ENCODE data around the gene GNPTAB.
"Not testable (repeated sequence)": the region's sequence is repeated elsewhere in the genome, so short reads cannot be mapped to it uniquely, and the experiment has no call there.

The GNPTAB gene

DNA sequence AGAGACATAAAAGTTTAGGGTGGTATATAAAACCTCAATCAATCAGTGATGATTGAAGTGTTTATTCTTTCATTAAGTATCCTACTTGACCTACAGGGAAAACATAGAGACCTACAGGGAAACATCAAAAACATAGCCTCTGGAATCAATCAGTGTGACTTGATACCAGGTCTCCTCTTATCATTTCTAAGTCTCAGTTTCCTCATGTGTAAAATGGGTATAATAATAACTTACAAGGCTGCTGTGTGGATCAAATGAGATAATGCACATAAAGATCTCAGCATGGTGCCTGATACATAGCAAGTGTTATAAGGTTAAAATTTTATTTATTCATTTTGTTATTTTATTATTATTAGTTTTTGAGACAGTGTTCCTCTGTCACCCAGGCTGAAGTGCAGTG, 22.2 kb upstream of the GNPTAB start:
- DNase-seq (ENCODE audit: low spot score) = no peak

- DNase-seq (ENCODE audit: low spot score) = no peak
Measured at GRCh38 chr12:101850199-101850598, 19.4 kb upstream of the GNPTAB start.

GRCh38 chr12:101847325-101847724, 16.6 kb upstream of the GNPTAB start:
- DNase-seq (ENCODE audit: low spot score) = no peak

GRCh38 chr12:101845137-101845711, 14.5 kb upstream of the GNPTAB start:
- no peak for DNase-seq (ENCODE audit: low spot score)

DNA sequence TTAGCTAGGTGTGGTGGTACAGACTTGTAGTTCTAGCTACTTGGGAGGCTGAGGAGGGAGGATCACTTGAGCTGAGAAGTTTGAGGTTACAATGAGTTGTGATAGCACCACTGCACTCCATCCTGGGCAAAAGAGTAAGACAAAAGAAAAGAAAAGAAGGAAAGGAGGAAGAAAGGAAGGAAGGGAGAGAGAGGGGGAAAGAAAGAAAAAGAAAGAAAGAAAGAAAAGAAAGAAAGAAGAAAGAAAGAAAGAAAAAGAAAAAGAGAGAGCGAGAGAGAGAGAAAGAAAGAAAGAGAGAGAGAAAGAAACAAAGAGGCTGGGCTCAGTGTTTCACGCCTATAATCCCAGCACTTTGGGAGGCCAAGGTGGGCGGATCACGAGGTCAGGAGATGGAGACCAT, 10.3 kb upstream of the GNPTAB start:
- no peak for DNase-seq (ENCODE audit: low spot score)

DNA sequence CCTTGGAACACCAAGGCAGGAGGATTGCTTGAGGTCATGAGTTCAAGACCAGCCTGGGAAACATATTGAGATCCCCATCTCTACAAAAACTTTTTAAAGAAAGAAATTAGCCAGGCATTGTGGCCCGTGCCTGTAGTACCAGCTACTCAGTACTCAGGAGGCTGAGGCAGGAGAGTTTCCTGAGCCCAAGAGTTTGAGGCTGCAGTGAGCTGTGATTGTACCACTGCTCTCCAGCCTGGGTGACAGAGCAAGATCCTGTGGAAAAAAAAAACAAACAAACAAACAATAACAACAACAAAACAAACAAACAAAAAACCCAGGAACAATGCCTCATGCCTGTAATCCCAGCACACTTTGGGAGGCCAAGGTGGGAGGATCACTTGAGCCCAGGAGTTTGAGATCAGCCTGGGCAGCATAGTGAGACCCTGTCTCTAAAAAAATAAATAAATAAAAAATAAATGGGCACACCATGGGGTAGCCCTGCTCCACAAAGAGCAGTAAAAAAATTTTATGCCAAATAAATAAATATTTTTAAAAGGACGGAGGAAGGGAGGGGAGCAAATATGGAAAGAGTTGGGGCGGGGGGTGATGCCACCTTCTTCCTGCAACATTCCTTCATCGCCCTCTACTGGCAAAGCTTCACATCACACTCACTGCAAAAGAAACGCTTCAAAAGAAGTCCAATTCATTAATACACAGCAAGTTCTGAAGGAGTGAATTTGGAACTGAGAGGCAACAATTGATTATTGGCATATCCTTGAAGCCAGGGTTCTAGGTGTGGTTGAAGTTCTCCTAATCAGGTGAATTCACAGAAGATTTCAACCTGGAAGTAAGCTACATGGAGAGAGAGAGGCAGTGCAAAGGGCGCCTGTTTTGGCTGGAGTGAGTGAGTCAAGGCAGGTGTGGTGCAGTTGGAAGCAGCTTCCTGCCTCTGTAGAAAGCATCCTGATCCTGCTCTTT, 8.8 kb upstream of the GNPTAB start:
- peak; percentile 83 for DNase-seq (ENCODE audit: low spot score)

- peak; percentile 20 for DNase-seq (ENCODE audit: low spot score)
Measured at GRCh38 chr12:101838628-101839323, 8.0 kb upstream of the GNPTAB start.

DNA sequence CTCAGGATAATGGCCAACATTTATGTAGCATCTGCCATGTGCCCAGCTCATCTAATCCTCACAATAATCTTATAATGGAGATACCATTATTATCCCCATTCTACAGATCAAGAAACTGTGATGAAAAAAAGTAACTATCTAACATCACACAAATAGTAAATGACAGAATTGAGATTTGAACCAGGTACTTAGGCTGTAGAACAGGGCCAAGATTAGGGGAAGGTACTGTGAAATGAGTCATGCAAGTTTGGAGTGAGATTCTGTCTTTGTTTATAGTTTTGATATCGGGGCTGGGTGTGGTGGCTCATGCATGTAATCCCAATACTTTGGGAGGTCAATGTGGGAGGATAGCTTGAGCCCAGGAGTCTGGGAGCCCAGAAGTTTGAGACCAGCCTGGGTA, 1.3 kb upstream of the GNPTAB start:
- no peak for DNase-seq (ENCODE audit: low spot score)

- DNase-seq (ENCODE audit: low spot score) = no peak
Measured at GRCh38 chr12:101829639-101830366, 956 bp downstream of the GNPTAB start.

DNA sequence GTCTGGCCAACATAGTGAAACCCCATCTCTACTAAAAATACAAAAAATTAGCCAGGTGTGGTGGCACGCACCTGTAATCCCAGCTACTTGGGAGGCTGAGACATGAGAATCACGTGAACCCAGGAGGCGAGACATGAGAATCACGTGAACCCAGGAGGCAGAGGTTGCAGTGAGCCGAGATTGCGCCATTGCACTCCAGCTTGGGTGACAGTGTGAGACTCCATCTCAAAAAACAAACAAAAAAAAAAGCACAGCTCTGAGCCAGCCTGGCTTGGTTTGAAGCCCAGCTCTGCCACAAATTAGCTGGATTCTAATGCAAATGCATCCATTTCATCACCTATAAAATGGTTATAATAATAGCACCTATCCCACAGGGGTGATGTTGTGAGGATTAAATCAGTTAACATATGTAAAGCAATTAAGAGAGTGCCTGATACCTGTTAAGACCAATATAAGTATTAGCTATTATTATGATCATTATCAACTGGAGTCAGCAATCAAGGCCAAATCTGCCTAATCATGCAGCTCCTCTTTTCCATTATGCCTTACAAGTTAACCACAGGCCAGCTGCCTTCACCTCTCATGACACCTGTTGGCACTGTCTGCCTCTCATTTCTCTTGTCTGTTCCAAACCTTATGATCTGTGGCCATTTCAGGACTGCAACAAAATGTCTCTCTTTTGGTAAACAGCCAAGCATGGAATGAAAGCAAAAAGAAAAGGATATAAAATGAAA, 2.1 kb downstream of the GNPTAB start:
- no peak for DNase-seq (ENCODE audit: low spot score)

DNA sequence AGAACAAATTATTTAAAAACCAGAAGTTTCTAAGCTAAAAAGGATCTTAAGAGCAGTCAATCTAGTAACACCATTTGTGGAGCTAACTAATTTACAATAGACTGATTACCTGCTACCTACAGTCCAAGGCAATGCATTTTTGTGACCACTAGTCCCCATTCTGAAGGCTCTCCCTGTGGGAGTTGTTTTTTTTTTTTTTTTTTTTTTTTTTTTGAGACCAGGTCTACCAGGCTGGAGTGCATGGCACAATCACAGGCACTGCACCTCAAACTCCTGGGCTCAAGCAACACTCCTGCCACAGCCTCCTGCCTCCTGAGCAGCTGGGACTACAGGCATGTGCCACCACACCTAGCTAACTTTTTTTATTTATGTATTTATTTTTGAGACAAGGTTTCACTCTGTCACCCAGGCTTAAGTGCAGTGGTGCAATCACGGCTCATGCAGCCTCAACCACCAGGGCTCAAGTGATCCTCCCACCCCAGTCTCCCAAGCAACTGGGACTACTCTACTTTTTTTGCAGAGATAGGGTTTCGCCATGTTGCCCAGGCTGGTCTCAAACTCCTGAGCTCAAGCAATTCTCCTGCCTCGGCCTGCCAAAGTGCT, 3.9 kb downstream of the GNPTAB start:
- DNase-seq (ENCODE audit: low spot score) = no peak

DNA sequence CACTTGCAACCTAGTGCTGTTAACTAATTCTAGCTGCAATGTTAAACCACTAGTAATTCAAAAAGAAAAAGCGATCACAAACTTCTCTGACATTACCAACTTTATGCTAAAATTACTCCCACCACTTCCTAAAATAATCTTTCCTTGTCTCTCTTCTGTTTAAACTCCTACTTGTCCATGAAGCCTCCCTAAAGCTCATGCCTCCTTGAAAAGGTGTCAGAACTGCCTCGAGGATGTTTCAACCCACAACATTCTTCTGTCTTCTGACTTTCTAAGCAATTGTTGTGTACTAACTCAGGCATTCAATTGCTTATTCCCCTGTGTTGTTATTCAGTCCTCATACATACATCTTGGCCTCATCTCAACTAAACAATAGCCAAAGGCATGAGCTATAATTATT, 5.9 kb downstream of the GNPTAB start:
- no peak for DNase-seq (ENCODE audit: low spot score)

GRCh38 chr12:101823891-101824290, 6.9 kb downstream of the GNPTAB start:
- peak; percentile 80 for DNase-seq (ENCODE audit: low spot score)

- no peak for DNase-seq (ENCODE audit: low spot score)
Measured at GRCh38 chr12:101823039-101823438, 7.7 kb downstream of the GNPTAB start.

GRCh38 chr12:101819467-101819866, 11.3 kb downstream of the GNPTAB start:
- no peak for DNase-seq (ENCODE audit: low spot score)

DNA sequence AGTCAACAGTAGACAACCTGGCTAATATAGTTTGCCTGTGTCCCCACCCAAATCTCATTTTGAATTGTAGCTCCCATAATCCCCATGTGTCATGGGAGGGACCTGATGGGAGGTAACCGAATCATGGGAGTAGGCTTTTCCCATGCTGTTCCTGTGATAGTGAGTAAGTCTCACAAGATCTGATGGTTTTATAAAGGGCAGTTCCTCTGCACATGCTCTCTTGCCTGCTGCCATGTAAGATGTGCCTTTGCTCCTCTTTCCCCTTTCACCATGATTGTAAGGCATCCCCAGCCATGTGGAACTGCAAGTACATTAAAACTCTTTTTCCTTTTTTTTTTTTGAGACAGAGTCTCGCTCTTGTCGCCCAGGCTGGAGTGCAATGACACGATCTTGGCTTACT, 12.1 kb downstream of the GNPTAB start:
- DNase-seq (ENCODE audit: low spot score) = not testable (repeated sequence)

GRCh38 chr12:101813117-101813516, 17.6 kb downstream of the GNPTAB start:
- DNase-seq (ENCODE audit: low spot score) = no peak

DNA sequence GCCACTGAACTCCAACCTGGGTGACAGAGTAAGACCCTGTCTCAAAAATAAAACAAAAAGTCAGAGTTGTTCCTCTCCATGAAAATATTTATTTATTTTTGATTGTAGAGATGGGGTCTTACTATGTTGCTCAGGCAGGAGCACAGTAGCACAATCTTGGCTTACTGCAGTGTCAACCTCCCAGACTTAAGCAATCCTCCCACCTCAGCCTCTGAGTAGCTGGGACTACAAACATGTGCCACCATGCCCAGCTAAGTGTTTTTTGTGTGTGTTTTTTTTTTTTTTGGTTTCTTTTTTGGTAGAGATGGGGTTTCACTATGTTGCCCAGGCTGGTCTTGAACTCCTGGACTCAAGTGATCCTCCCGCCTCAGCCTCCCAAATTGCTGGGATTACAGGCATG, 18.0 kb downstream of the GNPTAB start:
- not testable (repeated sequence) for DNase-seq (ENCODE audit: low spot score)

DNA sequence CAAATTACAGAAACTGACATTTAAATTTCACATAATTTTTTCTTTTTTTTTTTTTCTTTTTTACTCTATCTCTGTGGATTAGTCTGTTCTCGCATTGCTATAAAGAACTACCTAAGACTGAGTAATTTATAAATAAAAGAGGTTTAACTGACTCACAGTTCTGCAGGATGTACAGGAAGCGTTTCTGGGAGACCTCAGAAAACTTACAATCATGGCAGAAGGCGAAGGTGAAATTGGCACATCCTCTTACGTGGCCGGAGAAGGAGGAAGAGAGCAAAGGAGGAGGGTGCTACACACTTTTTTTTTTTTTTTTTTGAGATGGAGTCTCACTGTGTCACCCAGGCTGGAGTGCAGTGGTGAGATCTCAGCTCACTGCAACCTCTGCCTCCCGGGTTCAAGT, 19.4 kb downstream of the GNPTAB start:
- DNase-seq (ENCODE audit: low spot score) = not testable (repeated sequence)

DNA sequence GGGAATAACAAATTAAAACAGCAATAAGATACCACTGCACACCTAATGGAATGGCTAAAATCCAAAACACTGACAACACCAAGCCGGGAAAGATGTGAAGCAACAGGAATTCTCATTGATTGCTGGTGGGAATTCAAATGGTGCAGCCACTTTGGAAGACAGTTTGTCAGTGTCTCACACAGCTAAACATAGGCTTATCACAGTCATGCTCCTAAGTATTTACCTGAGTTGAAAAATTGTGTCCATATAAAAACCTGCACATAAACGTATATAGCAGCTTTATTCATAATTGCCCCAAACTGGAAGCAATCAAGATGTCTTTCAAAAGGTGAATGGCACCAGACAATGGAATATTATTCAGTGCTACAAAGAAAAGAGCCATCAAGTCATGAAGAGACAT, 21.6 kb downstream of the GNPTAB start:
- no peak for DNase-seq (ENCODE audit: low spot score)

GRCh38 chr12:101806265-101806664, 24.5 kb downstream of the GNPTAB start:
- DNase-seq (ENCODE audit: low spot score) = no peak

Measured in CD4-positive, alpha-beta T cell treated with Interleukin-2 at 100 ng/mL for 4 hours (primary cell).